Breast epithelium (tissue), 4 donors: ENCODE data around the gene TUBD1. TPM values are rescaled to one million over a fixed set of nuclear protein-coding genes. Genes with fewer than 3 reads are reported as not detected.
A peak's percentile ranks its signal among the peaks of the same experiment; 100 is the strongest.
"Not testable (repeated sequence)": the region's sequence is repeated elsewhere in the genome, so short reads cannot be mapped to it uniquely, and the experiment has no call there.

ENCODE experiments used
- DNase-seq, 2 donors: peaks; one replicate each; pipeline ENCODE4 v3.0.0-alpha.2; 2019; ENCODE audit warnings: low spot score in 2 of 2
- H3K27ac ChIP-seq, 2 donors: fragments of 200-600 bp; sonication (generic) in 1 of 2; one replicate each; pipeline ENCODE4 v1.5.1; 2016 to 2019; ENCODE audit warnings: mild to moderate bottlenecking in 1 of 2
- H3K27me3 ChIP-seq, 2 donors: fragments of 200-600 bp; sonication (generic) in 1 of 2; one replicate each; pipeline versions ENCODE4 v1.5.1 to v1.6.0; 2017 to 2019; ENCODE audit warnings: control low read depth in 1 of 2, mild to moderate bottlenecking in 1 of 2
- H3K36me3 ChIP-seq: fragments of 200-600 bp; one replicate; pipeline ENCODE4 v1.5.1; 2019
- H3K4me1 ChIP-seq, 2 donors: fragments of 200-600 bp; sonication (generic); one replicate each; pipeline ENCODE4 v1.5.1; 2016 to 2019; ENCODE audit warnings: control low read depth in 1 of 2
- H3K4me3 ChIP-seq, 3 donors: fragments of 200-600 bp; sonication (generic); 1 replicate in 2 of 3; 2 replicates in 1 of 3; pipeline ENCODE4 v1.5.1; 2016 to 2019; ENCODE audit warnings: mild to moderate bottlenecking in 3 of 3, moderate library complexity in 2 of 3
- H3K9me3 ChIP-seq, 2 donors: fragments of 200-600 bp; sonication (generic) in 1 of 2; one replicate each; pipeline ENCODE4 v1.5.1; 2016 to 2019; ENCODE audit warnings: control low read depth in 1 of 2
- CTCF ChIP-seq, 3 donors: fragments of 450-650 bp; IDR thresholded peaks; one replicate each; pipeline ENCODE4 v1.5.1; 2016 to 2017; ENCODE audit warnings: antibody characterized with exemption in 3 of 3, mild to moderate bottlenecking in 3 of 3, moderate library complexity in 3 of 3
- POLR2A ChIP-seq: fragments of 450-650 bp; IDR thresholded peaks from one replicate; pipeline ENCODE4 v1.6.1; 2016; ENCODE audit warnings: antibody characterized with exemption, mild to moderate bottlenecking, moderate library complexity
- POLR2AphosphoS5 ChIP-seq, 3 donors: sonication (generic); formaldehyde crosslinking; IDR thresholded peaks; one replicate each; pipeline ENCODE4 v1.6.1; 2017; ENCODE audit warnings: antibody characterized with exemption in 3 of 3
- intact Hi-C: fragments of 100-400 bp; cut with DNase I; formaldehyde crosslinking; loops from one replicate; pipeline ENCODE4 v1.15.1; 2023; ENCODE audit warnings: low total_unique reads
- total RNA-seq, 3 donors: library from RNA; depleted of rRNA; stranded (reverse); fragments of >200 nt; gene quantifications; one replicate each; pipeline ENCODE4 v1.1.0, GENCODE V29; 2016

TUBD1 gene
- 10 to 100 TPM in 2 of 3 donors, 1 to 10 TPM in 1; 6.6 to 25.0 (median 19.7) TPM for total RNA-seq

- TF ChIP-seq POLR2A (peak; percentile 72), POLR2AphosphoS5 (IDR thresholded peaks at IDR 0.05) (peak; percentile 85 to 95 (median 91)), CTCF (IDR thresholded peaks at IDR 0.05) (no peak)
- peaks cover 0 to 10% of the 10 kb centered on the region in 2 donors for H3K4me1 ChIP-seq
Measured at GRCh38 chr17:59892924-59893675, at the start of gene TUBD1, which contains the start of gene RPS6KB1. Gene TUBD1, minus strand, starts transcription at chr17:59892943. Its CDS starts 1,941 bp downstream, at chr17:59891002. Gene RPS6KB1, plus strand, starts transcription at chr17:59893121. Its CDS starts 64 bp downstream, at chr17:59893185.

GRCh38 chr17:59941131-59941530, 48.4 kb upstream of the TUBD1 start:
- no peaks in the 10 kb centered on the region for H3K4me1 ChIP-seq
- no peak overlapping the region for H3K4me3 ChIP-seq
- TF ChIP-seq POLR2A (no peak), CTCF (IDR thresholded peaks at IDR 0.05) (no peak), POLR2AphosphoS5 (IDR thresholded peaks at IDR 0.05) (no peak)
- H3K27ac ChIP-seq, result no peak overlapping the region
- no peaks in the 10 kb centered on the region for H3K9me3 ChIP-seq
- no peaks in the 10 kb centered on the region for H3K27me3 ChIP-seq
- intact Hi-C loops, result no loop called here
- no peak for DNase-seq
- no peaks in the 10 kb centered on the region for H3K36me3 ChIP-seq

More at GRCh38 chr17:59892924-59893675, at the start of gene TUBD1, which contains the start of gene RPS6KB1:
- intact Hi-C loops, result loop anchor here (10.0 kb wide), 1 partner anchor 1602 kb away; no protein-coding TSS in a partner anchor
- Histone ChIP-seq H3K4me3 (peak within 1 kb of the TSS; percentile 89 to 99 (median 89)), H3K36me3 (no peaks in the 10 kb centered on the region), H3K27me3 (no peaks in the 10 kb centered on the region), H3K27ac (peak within 1 kb of the TSS; percentile 94 to 95), H3K9me3 (no peaks in the 10 kb centered on the region)
- DNase-seq, result peak; percentile 95 to 96

- H3K27ac ChIP-seq, intact Hi-C loops, H3K27me3 ChIP-seq, H3K9me3 ChIP-seq, H3K36me3 ChIP-seq, H3K4me3 ChIP-seq, H3K4me1 ChIP-seq, DNase-seq: not testable (repeated sequence)
Measured at GRCh38 chr17:59940697-59941096, 48.0 kb upstream of the TUBD1 start.

- intact Hi-C loops, H3K9me3 ChIP-seq, H3K27ac ChIP-seq, H3K4me1 ChIP-seq, H3K36me3 ChIP-seq, DNase-seq, H3K4me3 ChIP-seq, H3K27me3 ChIP-seq: not testable (repeated sequence)
Measured at GRCh38 chr17:59933317-59933716, 40.6 kb upstream of the TUBD1 start.

- intact Hi-C loops, H3K9me3 ChIP-seq, H3K4me3 ChIP-seq, DNase-seq, H3K36me3 ChIP-seq, H3K27me3 ChIP-seq, H3K27ac ChIP-seq, H3K4me1 ChIP-seq: not testable (repeated sequence)
Measured at GRCh38 chr17:59930768-59931167, 38.0 kb upstream of the TUBD1 start.

- H3K9me3 ChIP-seq, H3K27ac ChIP-seq, H3K27me3 ChIP-seq, H3K36me3 ChIP-seq, intact Hi-C loops, H3K4me1 ChIP-seq, DNase-seq, H3K4me3 ChIP-seq: not testable (repeated sequence)
Measured at GRCh38 chr17:59930121-59930520, 37.4 kb upstream of the TUBD1 start.

- H3K27me3 ChIP-seq, H3K4me1 ChIP-seq, H3K9me3 ChIP-seq, H3K27ac ChIP-seq, H3K4me3 ChIP-seq, H3K36me3 ChIP-seq, DNase-seq, intact Hi-C loops: not testable (repeated sequence)
Measured at GRCh38 chr17:59920637-59921036, 27.9 kb upstream of the TUBD1 start.
